Stimulated activated CD4-positive, alpha-beta T cell treated with anti-CD3 and anti-CD28 coated beads, Interleukin-4, amount 100 ng/mL, for 24 hours (primary cell): Measurements from ENCODE around the gene TXNDC12.
"Not testable (repeated sequence)": the region's sequence is repeated elsewhere in the genome, so short reads cannot be mapped to it uniquely, and the experiment has no call there.

Experiments used
- DNase-seq: peaks from one replicate; pipeline ENCODE4 v3.0.0-alpha.2; 2020

The TXNDC12 gene

GRCh38 chr1:52055066-52055865, at the start of gene TXNDC12:
TSS of gene TXNDC12 (minus strand) at chr1:52055191. CDS start at chr1:52055096, 95 bp downstream.
- peak; percentile 74 for DNase-seq

- no peak for DNase-seq
Observed at GRCh38 chr1:52102336-52103013, 47.5 kb upstream of the TXNDC12 start.

- DNase-seq: no peak
Observed at GRCh38 chr1:52098139-52098871, 43.3 kb upstream of the TXNDC12 start.

GRCh38 chr1:52096216-52096615, 41.2 kb upstream of the TXNDC12 start:
- no peak for DNase-seq

- DNase-seq: not testable (repeated sequence)
Observed at GRCh38 chr1:52094300-52094699, 39.3 kb upstream of the TXNDC12 start.

GRCh38 chr1:52087892-52088291, 32.9 kb upstream of the TXNDC12 start:
- not testable (repeated sequence) for DNase-seq

- DNase-seq: no peak
Observed at GRCh38 chr1:52080014-52080415, 25.0 kb upstream of the TXNDC12 start.

- not testable (repeated sequence) for DNase-seq
Observed at GRCh38 chr1:52077277-52077676, 22.3 kb upstream of the TXNDC12 start.

GRCh38 chr1:52072291-52072690, 17.3 kb upstream of the TXNDC12 start:
- no peak for DNase-seq

GRCh38 chr1:52070704-52071103, 15.7 kb upstream of the TXNDC12 start:
- no peak for DNase-seq

- no peak for DNase-seq
Observed at GRCh38 chr1:52063192-52063591, 8.2 kb upstream of the TXNDC12 start.

- no peak for DNase-seq
Observed at GRCh38 chr1:52060822-52061221, 5.8 kb upstream of the TXNDC12 start.

GRCh38 chr1:52059888-52060287, 4.9 kb upstream of the TXNDC12 start:
- DNase-seq: no peak

GRCh38 chr1:52059321-52059720, 4.3 kb upstream of the TXNDC12 start:
- no peak for DNase-seq

- DNase-seq: no peak
Observed at GRCh38 chr1:52057876-52058415, 3.0 kb upstream of the TXNDC12 start.

- DNase-seq: no peak
Observed at GRCh38 chr1:52057255-52057654, 2.3 kb upstream of the TXNDC12 start.

GRCh38 chr1:52056937-52057231, 1.9 kb upstream of the TXNDC12 start:
- no peak for DNase-seq

- peak; percentile 95 for DNase-seq
Observed at GRCh38 chr1:52056163-52056936, 1.4 kb upstream of the TXNDC12 start, which contains the start of gene BTF3L4. TSS of gene BTF3L4 (plus strand) at chr1:52056295. CDS start at chr1:52059848, 3,553 bp downstream.

GRCh38 chr1:52055866-52056162, 823 bp upstream of the TXNDC12 start:
- no peak for DNase-seq

- no peak for DNase-seq
Observed at GRCh38 chr1:52054496-52055065, 410 bp downstream of the TXNDC12 start.

- no peak for DNase-seq
Observed at GRCh38 chr1:52053862-52054261, 1.1 kb downstream of the TXNDC12 start.

- not testable (repeated sequence) for DNase-seq
Observed at GRCh38 chr1:52049337-52049736, 5.7 kb downstream of the TXNDC12 start.
